Gastrocnemius medialis (tissue), 4 donors: Measurements from ENCODE around the gene SREK1IP1.

Experiments used
- CTCF ChIP-seq, 5 experiments: fragments of 450-650 bp in 3 of 5; fragments of 200-600 bp in 2 of 5; sonication (generic) in 2 of 5; IDR thresholded peaks in 4 of 5; conservative IDR thresholded peaks in 1 of 5; 1 replicate in 4 of 5; 2 replicates in 1 of 5; pipeline ENCODE4 v1.5.1; 2016 to 2019; ENCODE audit warnings: antibody characterized with exemption in 5 of 5, mild to moderate bottlenecking in 3 of 5, moderate library complexity in 3 of 5
- POLR2A ChIP-seq, 2 donors: fragments of 450-650 bp; IDR thresholded peaks; one replicate each; pipeline ENCODE4 v1.6.1; 2017; ENCODE audit warnings: antibody characterized with exemption in 2 of 2, mild to moderate bottlenecking in 2 of 2, moderate library complexity in 2 of 2

- TF ChIP-seq CTCF (IDR thresholded peaks at IDR 0.05 in 4 of 5, conservative IDR thresholded peaks at IDR 0.05 in 1 of 5) (no peak), POLR2A (IDR thresholded peaks at IDR 0.05) (no peak)
These were observed 61.3 kb downstream of the SREK1IP1 start for GRCh38 chr5:64707191-64707590.
